Heart left ventricle (tissue), 16 donors: ENCODE measurements around the gene GLB1L. TPM values are rescaled to one million over a fixed set of nuclear protein-coding genes. Genes with fewer than 3 reads are reported as not detected.

ENCODE experiments used
- ATAC-seq, 4 donors: fragments of 200-7000 bp; cut with Tn5 transposase; one replicate each; pipeline ENCODE4 v1.9.1; 2020 to 2022; ENCODE audit warnings: moderate library complexity in 4 of 4, mild to moderate bottlenecking in 3 of 4, moderate number of reproducible peaks in 1 of 4
- DNase-seq, 5 donors: peaks; one replicate each; pipeline ENCODE4 v3.0.0-alpha.2; 2020
- H3K27ac ChIP-seq, 12 donors: fragments of 200-600 bp; sonication (generic) in 4 of 12; one replicate each; pipeline versions ENCODE4 v1.5.0 to v1.8.0; 2016 to 2022; ENCODE audit warnings: mild to moderate bottlenecking in 2 of 12
- H3K27me3 ChIP-seq, 9 donors: fragments of 200-600 bp; sonication (generic) in 2 of 9; one replicate each; pipeline versions ENCODE4 v1.5.1 to v1.8.0; 2016 to 2022; ENCODE audit warnings: mild to moderate bottlenecking in 3 of 9
- H3K36me3 ChIP-seq, 9 donors: fragments of 200-600 bp; sonication (generic) in 2 of 9; one replicate each; pipeline versions ENCODE4 v1.5.0 to v1.8.0; 2018 to 2022; ENCODE audit warnings: mild to moderate bottlenecking in 2 of 9
- H3K4me1 ChIP-seq, 12 donors: fragments of 200-600 bp; sonication (generic) in 4 of 12; one replicate each; pipeline versions ENCODE4 v1.5.0 to v1.8.0; 2016 to 2022; ENCODE audit warnings: mild to moderate bottlenecking in 3 of 12
- H3K4me3 ChIP-seq, 12 donors: fragments of 200-600 bp; sonication (generic) in 4 of 12; one replicate each; pipeline versions ENCODE4 v1.5.0 to v1.8.0; 2017 to 2022; ENCODE audit warnings: mild to moderate bottlenecking in 9 of 12, moderate library complexity in 4 of 12
- H3K9me3 ChIP-seq, 12 donors: fragments of 200-600 bp; sonication (generic) in 4 of 12; one replicate each; pipeline versions ENCODE4 v1.5.0 to v1.8.0; 2016 to 2022; ENCODE audit warnings: mild to moderate bottlenecking in 1 of 12
- POLR2A ChIP-seq, 2 donors: fragments of 450-650 bp; IDR thresholded peaks; one replicate each; pipeline ENCODE4 v1.6.1; 2017; ENCODE audit warnings: antibody characterized with exemption in 2 of 2, mild to moderate bottlenecking in 2 of 2, moderate library complexity in 2 of 2
- WGBS, 4 donors: extraction: QIAGEN DNeasy Blood & Tissue Kit in 2 of 4; methylation state at CpG; one replicate each; pipeline versions ENCODE4 v1.1.5 to v1.1.7; 2013 to 2018; 5-methylcytosine and 5-hydroxymethylcytosine counted together
- intact Hi-C, 10 donors: fragments of 100-400 bp; cut with DNase I; formaldehyde crosslinking; loops; one replicate each; pipeline versions ENCODE4 v1.11.1 to v1.14.2; 2022
- polyA plus RNA-seq, 2 donors: library from polyadenylated mRNA; stranded (reverse); fragments of 200-250 nt; gene quantifications; one replicate each; pipeline ENCODE4 v1.2.3, GENCODE V29; 2013
- total RNA-seq, 9 donors: library from RNA; depleted of rRNA in 2 of 9; stranded (reverse); fragments of >200 nt in 2 of 9; fragmentation: NEBNext Ultra II Directional in 3 of 9; extraction: Animal tissue kit (Norgen Biotek cat#: 25700) in 3 of 9; gene quantifications; one replicate each; pipeline versions ENCODE4 v1.1.0 to v1.2.4, GENCODE V29; 2016 to 2023
- TF ChIP-seq, protein P1 (sequence below), 12 donors: fragments of 200-600 bp; sonication (generic) in 4 of 12; IDR thresholded peaks; one replicate each; pipeline versions ENCODE4 v1.5.0 to v1.8.0; 2018 to 2022; ENCODE audit warnings: antibody characterized with exemption in 12 of 12, mild to moderate bottlenecking in 5 of 12
- donor health status: ischemic (EF 13 %, LVEDD 7.1; RV severe dilation, severe dysfunction).
- donor health status: healthy with polysubstance abuse.
- donor health status: DM: no; HTN: yes; CAD: no.
- donor health status: DM: no; HTN: no; CAD: no.
- donor health status: ischemic (EF 25% LVEDD 6.9; RV normal size, moderate dysfunction).
- donor health status: ischemic (EF 25% LVEDD 5.7; RV mildly dilated, moderate dysfunction).
- donor health status: healthy.
- donor health status: DM: yes; HTN: yes; CAD: no.
- donor health status: ischemic (EF 35%, LVEDD 5.7; RV mildly dilated, moderate dysfunction).
- donor health status: nonischemic (EF 11% LVEDD 7.7; RV severe dilation, severe dysfunction).
- donor health status: DM: yes; HTN: yes; CAD: no.
- donor health status: PGD.
- donor health status: ischemic (EF 29% LVEDD 5.4; RV normal size, mild dysfunction).
- donor health status: nonischemic (EF 23%, LVEDD 6.1; RV moderate dilation, normal function).

The GLB1L gene
- total and polyA plus RNA-seq, 11 donors: 1.3 to 7.9 (median 2.4) TPM

DNA sequence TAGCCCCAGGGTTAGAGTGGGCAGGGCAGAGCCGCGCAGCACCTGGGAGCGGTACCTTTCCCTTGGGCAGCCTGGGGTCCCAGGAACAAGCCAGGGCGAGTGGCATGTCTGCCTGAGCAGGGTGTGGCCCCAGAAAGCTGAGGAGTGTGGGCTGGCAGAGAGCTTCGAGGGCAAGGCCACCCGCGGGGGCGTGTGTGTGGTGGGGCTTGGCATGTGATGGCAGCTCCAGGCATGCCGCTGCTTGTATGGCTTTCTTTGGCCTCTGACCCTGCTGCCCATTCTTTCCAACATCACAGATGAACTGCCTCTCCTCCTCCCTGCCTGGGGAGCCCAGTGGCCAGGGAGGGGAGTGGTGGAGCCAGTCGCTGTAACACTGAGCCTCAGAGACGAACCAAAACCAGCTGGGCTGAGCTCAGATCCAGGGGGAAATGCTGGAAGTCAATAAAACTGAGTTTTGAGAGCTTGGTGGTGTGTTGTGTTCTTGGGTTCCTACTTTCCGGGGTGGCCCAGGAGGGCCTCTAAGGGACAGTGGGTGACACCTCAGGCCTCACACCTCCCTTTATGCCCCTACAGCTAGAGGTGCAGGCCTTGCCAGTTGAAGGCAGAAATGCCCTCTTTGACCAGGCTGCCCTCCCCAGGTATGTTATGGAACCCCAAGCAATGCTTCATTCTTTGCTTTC lies 41.3 kb upstream of the GLB1L start:
- Histone ChIP-seq H3K4me3 (no peak overlapping the region), H3K9me3 (no peaks in the 10 kb centered on the region), H3K4me1 (peaks cover 0 to 19% (median 3%) of the 10 kb centered on the region in 12 donors), H3K36me3 (peaks cover 0 to 51% (median 42%) of the 10 kb centered on the region in 9 donors), H3K27ac (peak overlapping the region in 3 of 12 donors; percentile 3 to 24 (median 19)), H3K27me3 (no peaks in the 10 kb centered on the region)
- peak in 1 of 4 donors; percentile 4 for ATAC-seq
- no peak for DNase-seq
- WGBS, 4 donors: 82 to 86% (median 84%) methylated on average over 6 to 12 of the region's 12 CpGs
- intact Hi-C loops: no loop called here
- TF ChIP-seq POLR2A (IDR thresholded peaks at IDR 0.05): no peak

DNA sequence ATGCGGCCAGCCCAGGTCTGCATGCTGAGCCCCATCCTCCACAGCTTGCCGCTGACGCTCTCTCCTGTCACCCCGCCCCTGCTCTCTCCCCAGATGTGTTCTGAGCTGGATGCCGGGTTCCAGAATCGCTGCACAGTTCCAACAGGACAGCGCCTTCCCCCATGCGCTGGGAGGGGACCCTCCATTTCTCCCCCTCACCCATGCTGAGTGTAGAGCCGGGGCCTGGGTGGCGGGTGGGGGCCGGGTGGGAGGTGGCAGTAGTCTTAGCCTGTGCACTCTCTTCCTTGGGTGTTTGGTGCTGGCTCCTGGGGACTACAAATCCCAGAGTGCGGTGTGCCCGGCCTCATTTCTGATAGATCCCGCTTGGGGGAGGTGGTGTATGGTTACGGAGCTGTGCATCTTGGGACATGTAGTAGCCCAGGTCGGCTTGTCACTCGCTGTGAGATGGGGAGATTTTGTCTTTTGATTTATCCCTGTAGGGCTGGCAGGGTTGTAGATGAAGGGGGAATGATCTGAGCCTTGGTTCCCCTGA lies 40.7 kb upstream of the GLB1L start:
- no peak for TF ChIP-seq POLR2A (IDR thresholded peaks at IDR 0.05)
- TF ChIP-seq, protein P1, sequence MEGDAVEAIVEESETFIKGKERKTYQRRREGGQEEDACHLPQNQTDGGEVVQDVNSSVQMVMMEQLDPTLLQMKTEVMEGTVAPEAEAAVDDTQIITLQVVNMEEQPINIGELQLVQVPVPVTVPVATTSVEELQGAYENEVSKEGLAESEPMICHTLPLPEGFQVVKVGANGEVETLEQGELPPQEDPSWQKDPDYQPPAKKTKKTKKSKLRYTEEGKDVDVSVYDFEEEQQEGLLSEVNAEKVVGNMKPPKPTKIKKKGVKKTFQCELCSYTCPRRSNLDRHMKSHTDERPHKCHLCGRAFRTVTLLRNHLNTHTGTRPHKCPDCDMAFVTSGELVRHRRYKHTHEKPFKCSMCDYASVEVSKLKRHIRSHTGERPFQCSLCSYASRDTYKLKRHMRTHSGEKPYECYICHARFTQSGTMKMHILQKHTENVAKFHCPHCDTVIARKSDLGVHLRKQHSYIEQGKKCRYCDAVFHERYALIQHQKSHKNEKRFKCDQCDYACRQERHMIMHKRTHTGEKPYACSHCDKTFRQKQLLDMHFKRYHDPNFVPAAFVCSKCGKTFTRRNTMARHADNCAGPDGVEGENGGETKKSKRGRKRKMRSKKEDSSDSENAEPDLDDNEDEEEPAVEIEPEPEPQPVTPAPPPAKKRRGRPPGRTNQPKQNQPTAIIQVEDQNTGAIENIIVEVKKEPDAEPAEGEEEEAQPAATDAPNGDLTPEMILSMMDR (IDR thresholded peaks at IDR 0.05): no peak
- H3K4me3 ChIP-seq: no peak overlapping the region
- ATAC-seq (peak in 3 of 4 donors; percentile 34 to 54 (median 53)), DNase-seq (peak in 2 of 5 donors; percentile 40 to 62)
- intact Hi-C loops: no loop called here
- peaks cover 0 to 19% (median 3%) of the 10 kb centered on the region in 12 donors for H3K4me1 ChIP-seq
- H3K9me3 ChIP-seq: no peaks in the 10 kb centered on the region
- peaks cover 0 to 57% (median 48%) of the 10 kb centered on the region in 9 donors for H3K36me3 ChIP-seq
- H3K27ac ChIP-seq: peak overlapping the region in 4 of 12 donors; percentile 3 to 30 (median 22)
- WGBS, 4 donors: 73 to 80% (median 76%) methylated on average over 16 to 17 of the region's 17 CpGs
- no peaks in the 10 kb centered on the region for H3K27me3 ChIP-seq

DNA sequence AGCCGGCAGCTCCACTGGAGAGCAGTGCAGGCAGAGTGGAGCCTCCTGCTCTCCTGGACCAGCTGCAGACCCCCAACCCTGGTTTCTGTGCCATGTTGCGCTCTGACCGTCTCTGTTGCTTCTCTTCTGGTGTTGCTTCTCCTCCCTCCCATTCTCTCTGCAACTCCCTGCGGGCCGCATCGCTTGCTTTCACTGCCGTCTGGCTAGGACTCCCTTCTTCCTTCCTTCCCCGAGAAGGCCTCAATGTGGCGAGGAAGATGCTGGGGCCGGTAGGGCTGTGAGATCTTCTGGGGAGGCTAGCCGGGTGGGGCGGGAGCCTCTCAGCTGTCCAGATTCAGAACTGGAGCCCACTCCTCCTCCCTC lies 40.1 kb upstream of the GLB1L start:
- peaks cover 0 to 64% (median 54%) of the 10 kb centered on the region in 9 donors for H3K36me3 ChIP-seq
- intact Hi-C loops: no loop called here
- 81 to 85% (median 83%) methylated on average over 12 of the region's 12 CpGs for WGBS, 4 donors
- ATAC-seq (no peak), DNase-seq (peak in 1 of 5 donors; percentile 38)
- H3K27me3 ChIP-seq: no peaks in the 10 kb centered on the region
- peak overlapping the region in 2 of 12 donors; percentile 5 to 30 for H3K27ac ChIP-seq
- no peaks in the 10 kb centered on the region for H3K9me3 ChIP-seq
- H3K4me1 ChIP-seq: peaks cover 0 to 25% (median 6%) of the 10 kb centered on the region in 12 donors
- no peak overlapping the region for H3K4me3 ChIP-seq
- TF ChIP-seq POLR2A (IDR thresholded peaks at IDR 0.05): no peak
- TF ChIP-seq, protein P1 (IDR thresholded peaks at IDR 0.05): no peak

DNA sequence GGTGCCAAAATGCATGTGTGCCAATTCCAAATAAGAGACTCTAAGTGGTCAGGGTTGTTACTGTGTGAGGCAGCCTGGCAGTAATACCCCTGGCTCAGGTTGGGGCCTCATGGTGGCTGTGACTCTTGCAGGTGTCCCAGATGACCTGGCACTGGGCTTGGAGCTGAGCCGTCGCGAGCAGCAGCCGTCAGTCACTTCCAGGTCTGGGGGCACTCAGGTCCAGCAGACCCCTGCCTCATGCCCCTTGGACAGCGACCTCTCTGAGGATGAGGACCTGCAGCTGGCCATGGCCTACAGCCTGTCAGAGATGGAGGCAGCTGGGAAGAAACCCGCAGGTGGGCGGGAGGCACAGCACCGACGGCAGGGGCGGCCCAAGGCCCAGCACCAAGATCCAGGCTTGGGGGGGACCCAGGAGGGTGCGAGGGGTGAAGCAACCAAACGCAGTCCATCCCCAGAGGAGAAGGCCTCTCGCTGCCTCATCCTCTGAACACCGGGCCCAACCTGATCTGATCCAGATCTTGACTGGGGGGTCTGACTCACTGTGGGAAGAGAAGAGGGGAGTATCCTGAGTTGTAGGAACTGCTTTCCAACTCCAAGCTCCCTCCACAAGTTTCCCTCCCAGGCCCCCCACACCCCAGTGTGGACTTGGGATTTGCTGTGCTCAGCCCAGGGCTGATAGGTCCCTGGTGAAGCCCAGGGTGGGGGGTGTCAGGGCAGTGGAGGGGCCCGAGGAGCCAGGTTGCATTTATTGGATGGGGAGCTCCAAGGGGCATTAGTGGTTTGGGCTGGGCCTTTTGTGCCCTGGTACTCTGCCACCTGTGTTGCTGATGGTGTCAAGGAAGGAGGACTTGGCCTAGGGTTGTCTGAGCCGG lies 39.5 kb upstream of the GLB1L start:
- H3K27ac ChIP-seq: peak overlapping the region in 1 of 12 donors; percentile 30
- intact Hi-C loops: loop anchor here in 1 of 10 donors (5.0 kb wide), 1 partner anchor 67 kb away; the partner anchor contains the start of gene ABCB6
- WGBS, 4 donors: 80 to 89% (median 88%) methylated on average over 10 to 16 of the region's 16 CpGs
- ATAC-seq (no peak), DNase-seq (no peak)
- H3K9me3 ChIP-seq: no peaks in the 10 kb centered on the region
- no peak for TF ChIP-seq POLR2A (IDR thresholded peaks at IDR 0.05)
- TF ChIP-seq, protein P1 (IDR thresholded peaks at IDR 0.05): no peak
- H3K4me1 ChIP-seq: peaks cover 0 to 29% (median 11%) of the 10 kb centered on the region in 12 donors
- no peaks in the 10 kb centered on the region for H3K27me3 ChIP-seq
- peaks cover 0 to 65% (median 55%) of the 10 kb centered on the region in 9 donors for H3K36me3 ChIP-seq
- H3K4me3 ChIP-seq: no peak overlapping the region
